ENCODE results near the gene GATC.

- TF ChIP-seq ZZZ3 (IDR thresholded peaks at IDR 0.05; ENCODE audit: control insufficient read depth, insufficient read length, low read depth) (no peak), FOXM1 (IDR thresholded peaks at IDR 0.05; ENCODE audit: low read depth, low read length) (no peak), FOS (IDR thresholded peaks at IDR 0.05; ENCODE audit: borderline replicate concordance, extremely low read depth, insufficient read length) (no peak), ZNF622 (IDR thresholded peaks at IDR 0.05) (no peak), SRF (IDR thresholded peaks at IDR 0.05; ENCODE audit: low read depth in 2 of 2, low read length in 2 of 2) (no peak)
Observed at GRCh38 chr12:120468821-120469449, 22.7 kb downstream of the GATC start.

Data from GM12878 (cell line).